ENCODE data around the gene NDUFB11. TPM values are rescaled to one million over a fixed set of nuclear protein-coding genes. Genes with fewer than 3 reads are reported as not detected.
"Not testable (repeated sequence)": the region's sequence is repeated elsewhere in the genome, so short reads cannot be mapped to it uniquely, and the experiment has no call there.

NDUFB11 gene
- polyA plus RNA-seq, 12 donors, result 71.5 to 108 (median 93.0) TPM; not detected in 1

GRCh38 chrX:47156611-47157520 lies 12.4 kb upstream of the NDUFB11 start:
- DNase-seq, result no peak

GRCh38 chrX:47151435-47151834 lies 6.9 kb upstream of the NDUFB11 start:
- no peak for DNase-seq

GRCh38 chrX:47148946-47149345 lies 4.4 kb upstream of the NDUFB11 start:
- no peak for DNase-seq

- no peak for DNase-seq
Measured at GRCh38 chrX:47146936-47147859, 2.7 kb upstream of the NDUFB11 start.

GRCh38 chrX:47146121-47146935 lies 1.8 kb upstream of the NDUFB11 start:
- no peak for DNase-seq

GRCh38 chrX:47145395-47146120 lies 1.1 kb upstream of the NDUFB11 start:
- DNase-seq, result no peak

GRCh38 chrX:47143894-47144625 lies 442 bp downstream of the NDUFB11 start:
- DNase-seq, result no peak

- no peak for DNase-seq
Measured at GRCh38 chrX:47138171-47138570, 6.3 kb downstream of the NDUFB11 start.

- not testable (repeated sequence) for DNase-seq
Measured at GRCh38 chrX:47135650-47136049, 8.9 kb downstream of the NDUFB11 start.

- DNase-seq, result no peak
Measured at GRCh38 chrX:47133493-47133892, 11.0 kb downstream of the NDUFB11 start.

- DNase-seq, result peak; percentile 16
Measured at GRCh38 chrX:47129899-47130358, 14.6 kb downstream of the NDUFB11 start.

- DNase-seq, result peak; percentile 96
Measured at GRCh38 chrX:47129157-47129898, 15.2 kb downstream of the NDUFB11 start.

GRCh38 chrX:47124466-47124865 lies 20.0 kb downstream of the NDUFB11 start:
- not testable (repeated sequence) for DNase-seq

- DNase-seq, result not testable (repeated sequence)
Measured at GRCh38 chrX:47116551-47117110, 27.9 kb downstream of the NDUFB11 start.

- no peak for DNase-seq
Measured at GRCh38 chrX:47112316-47112954, 32.1 kb downstream of the NDUFB11 start.

GRCh38 chrX:47110936-47111615 lies 33.4 kb downstream of the NDUFB11 start:
- DNase-seq, result not testable (repeated sequence)

GRCh38 chrX:47101206-47101605 lies 43.3 kb downstream of the NDUFB11 start:
- DNase-seq, result no peak

Measured in muscle of arm (tissue), 12 donors.